HG02798 (cell line): ENCODE results near the gene LNX1.

Experiments used
- ATAC-seq: cut with Tn5 transposase; IDR thresholded peaks from one replicate; pipeline ENCODE4 v1.9.1; 2021; ENCODE audit warnings: mild to moderate bottlenecking; ENCODE audit not compliant: unreplicated experiment, poor library complexity

The LNX1 gene

DNA sequence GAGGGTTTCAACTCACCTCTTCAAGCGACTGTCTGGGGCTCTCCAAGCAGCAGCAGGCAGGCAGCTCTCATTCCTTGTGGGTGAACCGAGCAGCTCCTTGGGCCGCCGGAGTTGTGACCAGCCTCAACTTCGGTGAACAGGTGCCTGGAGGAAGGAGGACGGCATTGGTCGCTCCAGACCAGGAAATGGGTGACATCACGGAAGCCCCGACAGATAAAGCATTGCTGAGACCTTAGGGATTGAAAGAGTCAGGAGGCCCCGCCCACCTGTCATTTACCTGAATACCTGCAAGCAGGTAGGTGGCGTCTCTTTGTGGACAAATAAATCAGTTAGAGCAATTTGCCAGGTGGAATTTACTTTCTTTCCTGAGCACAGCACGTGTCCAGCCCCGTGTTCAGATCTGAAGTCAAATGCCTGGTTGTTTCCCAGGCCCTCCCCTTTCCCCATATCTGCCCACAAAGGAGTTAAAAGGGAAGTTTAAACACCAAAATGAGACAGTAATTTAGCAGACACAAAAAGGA lies at the start of gene LNX1:
Gene LNX1, minus strand, starts transcription at position 115 of the 521 bp plus-strand sequence. CDS start 17,484 bp downstream, outside the sequence.
- peak; percentile 39 for ATAC-seq

DNA sequence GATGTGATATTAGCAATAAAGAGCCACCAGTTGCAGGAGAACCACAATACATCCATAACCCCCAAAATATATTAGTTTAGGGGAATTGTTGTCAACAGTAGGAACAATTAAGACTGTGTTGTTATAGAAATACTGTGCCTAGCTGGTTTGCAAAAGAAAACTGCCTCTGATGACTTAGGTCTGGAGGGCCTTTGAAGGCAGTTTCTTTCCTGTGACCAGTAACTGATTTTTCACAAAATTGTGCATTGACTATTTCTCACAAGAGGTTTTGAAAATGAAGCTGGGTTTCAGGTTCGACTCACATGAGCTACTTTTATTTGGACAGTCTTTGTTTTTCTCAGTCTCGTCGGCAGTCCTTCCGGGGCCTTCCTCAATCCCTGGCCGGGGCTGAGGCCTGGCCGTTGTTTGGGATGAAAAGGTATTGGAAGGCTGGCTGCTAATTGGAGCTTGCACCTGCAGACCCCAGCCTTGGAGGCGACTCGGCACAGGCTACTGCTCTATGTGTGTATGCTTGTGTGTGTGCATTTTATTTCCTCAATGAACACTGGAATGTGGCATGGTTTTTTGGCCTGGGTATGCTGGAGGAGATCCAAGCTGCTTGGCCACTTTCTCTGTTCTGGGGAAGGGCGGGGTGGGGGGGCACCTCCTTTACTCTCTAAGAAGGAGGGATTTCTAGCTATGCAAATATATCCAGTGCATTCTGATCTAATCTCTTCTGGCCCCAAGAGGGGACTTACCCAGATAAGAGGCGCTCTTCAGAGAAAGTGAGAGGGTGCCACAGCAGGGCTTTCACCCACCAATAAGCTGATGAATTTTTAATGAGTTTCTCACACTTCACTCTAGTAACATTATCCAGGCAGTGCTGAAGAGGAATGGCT lies 49.5 kb upstream of the LNX1 start:
- ATAC-seq: peak; percentile 83

DNA sequence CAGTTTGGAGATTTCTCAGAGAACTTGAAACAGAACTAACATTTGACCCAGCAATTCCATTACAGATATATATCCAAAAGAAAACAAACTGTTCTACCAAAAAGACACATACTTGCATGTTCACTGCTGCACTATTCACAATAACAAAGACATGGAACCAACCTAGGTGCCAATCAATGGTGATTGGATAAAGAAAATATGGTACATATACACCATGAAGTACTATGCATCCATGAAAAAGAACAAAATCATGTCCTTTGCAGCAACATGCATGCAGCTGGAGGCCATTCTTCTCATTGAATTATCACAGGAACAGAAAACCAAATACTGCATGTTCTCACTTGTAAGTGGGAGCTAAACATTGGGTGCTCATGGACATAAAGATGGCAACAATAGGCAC lies 47.6 kb upstream of the LNX1 start:
- no peak for ATAC-seq

DNA sequence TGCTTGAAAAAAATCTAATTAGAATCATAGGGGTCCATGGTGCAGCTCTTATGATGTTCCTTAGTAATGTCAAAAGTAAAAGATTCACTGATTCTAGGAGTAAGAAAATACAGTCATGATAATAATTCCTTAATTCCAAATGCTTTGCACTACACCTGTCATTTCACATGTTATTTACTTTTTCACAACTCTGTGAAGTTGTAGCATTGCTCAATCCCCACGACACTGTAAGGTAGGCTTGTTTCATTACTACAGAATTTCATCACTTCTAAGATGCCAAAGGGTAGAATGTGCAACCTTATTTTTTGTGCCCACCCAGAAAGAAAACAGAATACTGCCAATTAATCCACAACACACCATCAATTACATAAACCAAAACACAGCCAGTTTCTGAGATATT lies 46.1 kb upstream of the LNX1 start:
- ATAC-seq: no peak

DNA sequence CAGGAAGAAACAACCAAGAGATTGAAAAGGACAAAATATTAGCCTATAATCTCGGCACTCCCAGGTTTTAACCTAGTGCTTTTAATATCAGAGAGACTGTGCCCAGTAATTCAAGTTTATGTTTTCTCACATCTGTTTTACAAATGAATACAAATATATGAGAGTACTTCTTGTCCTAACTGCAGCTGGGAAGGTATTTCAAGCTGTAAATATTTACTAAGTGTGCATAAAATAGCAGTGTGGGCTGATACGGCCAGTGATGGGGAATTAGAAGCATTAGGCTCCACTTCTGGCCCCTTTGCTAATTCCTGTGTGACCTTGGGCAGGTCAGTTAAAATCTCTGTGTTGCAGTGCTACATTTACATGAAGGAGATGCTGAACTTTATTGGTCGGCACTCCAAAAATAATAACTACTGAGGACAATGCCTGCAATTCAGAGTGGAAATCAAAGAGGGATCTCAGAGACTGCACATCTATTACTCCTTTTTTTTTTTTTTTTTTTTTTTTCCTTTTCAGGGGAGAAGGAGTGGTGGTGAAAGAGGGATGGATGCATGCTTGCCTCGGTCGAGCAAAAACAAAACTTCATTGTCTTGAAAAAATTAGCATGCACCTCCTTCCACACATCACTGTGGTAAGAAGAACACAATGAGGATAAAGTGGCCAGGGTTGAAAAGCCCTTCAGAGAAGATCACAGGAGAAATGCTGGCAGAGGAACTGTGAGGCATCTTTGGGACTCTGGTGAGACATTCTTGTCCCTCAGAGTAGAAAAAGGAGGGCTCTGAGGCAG lies 44.6 kb upstream of the LNX1 start:
- no peak for ATAC-seq

DNA sequence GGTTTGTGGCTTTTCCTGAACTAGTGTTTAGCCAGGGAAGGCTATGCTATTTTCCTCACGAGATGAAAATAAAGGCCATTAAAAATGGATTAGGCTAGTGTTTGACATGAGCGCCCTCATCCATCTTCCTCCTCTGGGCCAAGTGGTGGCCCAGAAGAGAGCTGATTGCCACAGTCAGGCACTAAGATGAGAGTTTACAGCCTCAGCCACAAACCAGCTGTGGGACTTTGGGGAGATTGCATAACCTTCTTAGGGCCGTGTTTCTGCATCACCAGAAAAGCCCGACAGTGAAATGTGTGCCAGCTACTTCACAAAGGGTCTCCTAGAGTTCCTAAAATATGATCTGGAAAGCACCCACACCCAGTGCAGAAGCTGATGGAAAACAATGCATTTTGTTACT lies 42.3 kb upstream of the LNX1 start:
- no peak for ATAC-seq

DNA sequence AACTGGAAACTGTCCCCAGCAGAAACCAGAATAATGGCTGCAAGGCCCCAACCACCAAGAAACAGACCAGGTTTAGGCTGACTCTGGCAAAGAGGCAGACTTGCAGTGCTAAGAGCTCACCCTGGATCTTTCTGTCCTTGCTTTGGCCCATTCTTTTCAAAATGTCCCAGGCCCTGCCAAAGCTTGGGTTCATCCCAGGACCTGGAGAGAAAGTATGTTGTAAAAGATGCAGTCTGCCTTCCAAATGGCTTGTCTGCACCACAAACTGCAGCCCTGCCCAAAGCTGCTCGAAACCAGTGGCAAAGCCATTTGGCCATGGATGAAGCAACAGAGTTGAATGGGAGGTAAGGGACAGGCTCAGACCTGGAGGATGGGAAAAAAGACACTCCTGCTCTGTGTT lies 38.0 kb upstream of the LNX1 start:
- ATAC-seq: no peak

DNA sequence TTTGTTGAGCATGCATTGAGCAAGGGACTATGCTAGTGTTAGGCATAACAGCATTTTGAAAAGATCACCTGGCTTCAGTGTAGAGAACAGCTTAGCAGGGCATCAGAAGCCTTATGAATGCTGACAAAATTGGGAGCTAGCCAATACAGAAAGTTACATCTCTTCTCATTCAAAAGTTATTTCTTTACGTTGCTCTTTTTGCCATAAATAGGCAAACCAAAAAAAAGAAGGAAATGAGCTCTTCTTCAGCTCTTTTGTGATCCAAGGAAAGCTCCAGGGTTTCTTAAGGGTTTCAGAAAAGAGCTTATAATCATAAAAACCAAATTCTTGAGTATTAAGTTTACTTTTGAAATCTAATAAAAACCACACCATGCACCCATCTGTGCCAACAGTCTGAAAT lies 35.2 kb upstream of the LNX1 start:
- ATAC-seq: no peak

DNA sequence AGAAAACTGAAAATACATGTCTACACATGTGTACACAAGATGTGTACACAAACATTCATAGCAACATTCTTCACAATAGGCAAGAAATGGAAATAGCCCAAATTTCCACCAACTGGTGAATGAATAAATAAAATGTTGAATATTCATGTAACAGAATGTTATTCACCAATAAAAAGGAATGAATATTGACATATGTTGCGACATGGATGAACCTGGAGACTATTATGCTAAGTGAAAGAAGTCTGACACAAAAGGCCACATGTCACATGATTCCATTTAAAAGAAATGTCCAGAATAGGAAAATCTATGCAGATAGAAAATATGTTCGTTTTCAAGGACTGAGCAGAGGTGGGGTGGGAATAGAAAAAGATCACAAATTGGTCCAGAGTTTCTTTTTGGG lies 34.6 kb upstream of the LNX1 start:
- no peak for ATAC-seq

DNA sequence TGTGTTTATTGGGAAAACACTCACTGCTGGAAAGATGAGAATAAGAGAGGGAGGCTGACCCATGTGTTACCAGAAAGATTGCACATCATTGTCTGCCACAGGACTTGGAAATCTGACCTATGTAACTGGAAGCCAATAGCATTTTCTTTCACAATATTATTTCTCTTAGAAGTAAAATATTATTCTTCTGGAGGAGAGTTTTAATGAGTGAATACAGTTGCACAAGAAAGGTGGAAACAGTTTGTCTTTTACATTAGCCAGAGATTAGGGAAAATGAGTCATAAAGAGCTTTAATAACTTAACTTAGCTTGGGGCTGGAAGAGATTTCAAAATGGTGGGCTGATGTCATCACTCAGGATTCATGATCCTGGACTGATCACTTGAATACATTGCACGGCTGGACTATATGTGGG lies 31.5 kb upstream of the LNX1 start:
- no peak for ATAC-seq

DNA sequence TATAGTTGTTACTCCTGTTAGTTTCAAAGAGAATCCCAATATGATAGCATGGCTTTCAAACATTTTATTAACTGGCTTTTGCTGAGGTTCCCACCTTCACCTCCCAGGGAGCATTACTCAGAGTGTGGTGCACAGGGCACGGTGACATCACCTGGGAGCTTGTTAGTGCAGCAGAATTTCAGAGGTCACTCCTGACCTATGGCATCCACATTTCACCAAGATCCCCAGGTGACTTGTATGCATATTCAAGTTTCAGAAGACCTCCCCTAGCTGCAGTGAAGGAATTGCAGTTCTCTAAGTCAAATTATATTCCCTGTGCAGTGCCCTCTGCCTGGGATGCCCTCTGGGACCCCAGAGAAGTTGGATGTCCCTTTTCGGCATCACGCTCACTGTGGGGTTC lies 29.7 kb upstream of the LNX1 start:
- ATAC-seq: no peak

DNA sequence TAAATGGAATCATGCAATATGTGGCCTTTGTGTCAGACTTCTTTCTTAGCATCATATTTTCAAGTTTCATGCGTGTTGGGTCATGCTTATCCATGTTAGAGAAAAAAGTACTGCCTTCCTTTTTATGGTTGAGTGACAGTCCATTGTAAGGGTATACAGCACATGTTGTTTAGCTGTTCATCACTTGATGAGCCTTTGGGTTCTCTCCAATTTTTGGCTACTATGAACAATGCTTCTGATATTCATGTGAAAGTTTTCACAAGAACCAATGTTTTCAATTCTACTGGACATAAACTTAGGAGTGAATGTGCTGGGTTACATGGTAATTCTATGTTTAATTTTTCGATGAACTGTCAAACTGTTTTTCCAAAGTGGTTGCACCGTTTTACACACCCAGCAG lies 28.1 kb upstream of the LNX1 start:
- no peak for ATAC-seq

DNA sequence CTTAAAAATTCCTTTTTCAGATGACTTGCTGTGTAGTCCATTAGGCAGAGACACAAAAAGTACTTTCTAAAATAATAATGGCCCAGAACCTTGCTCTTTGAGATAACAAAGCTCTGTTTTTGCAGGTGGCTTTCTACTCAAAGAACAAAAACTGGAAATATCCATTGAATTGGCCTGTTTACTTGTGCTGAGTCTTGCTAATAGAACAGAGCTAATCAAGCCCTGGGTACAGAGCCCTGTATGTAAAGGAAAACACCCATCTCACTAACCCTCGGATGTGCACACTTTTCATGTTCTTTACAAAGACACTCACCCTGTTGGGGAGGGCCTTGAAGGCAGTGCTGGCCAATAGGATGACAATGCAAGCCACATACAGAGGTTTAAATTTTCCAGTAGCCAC lies 27.0 kb upstream of the LNX1 start:
- ATAC-seq: no peak

DNA sequence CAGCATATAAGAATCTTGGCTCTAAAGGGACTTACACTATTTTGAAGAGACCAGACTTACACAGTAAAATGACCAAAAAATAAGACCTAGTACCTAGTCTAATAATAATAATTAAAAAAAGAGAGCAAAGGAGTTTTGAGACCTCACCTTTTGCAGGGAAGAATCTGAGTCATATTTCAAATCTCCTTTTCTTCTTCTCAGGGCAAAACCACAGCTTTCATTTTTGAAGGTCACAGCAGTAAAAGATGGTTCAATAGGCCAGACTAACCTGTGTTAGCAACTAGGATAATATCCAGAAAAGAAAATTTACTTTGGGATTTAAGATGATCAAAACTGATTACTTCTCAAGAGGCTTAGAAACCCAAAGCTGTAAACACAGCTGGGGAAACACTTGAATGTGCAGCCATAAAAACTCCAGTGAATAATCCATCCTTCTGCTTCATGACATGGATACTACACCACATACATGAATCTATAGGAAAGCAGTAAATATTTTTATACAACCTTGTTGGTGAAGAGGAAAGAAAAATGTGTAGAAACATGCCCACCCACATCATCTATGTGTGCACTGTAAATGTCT lies 25.9 kb upstream of the LNX1 start:
- no peak for ATAC-seq

DNA sequence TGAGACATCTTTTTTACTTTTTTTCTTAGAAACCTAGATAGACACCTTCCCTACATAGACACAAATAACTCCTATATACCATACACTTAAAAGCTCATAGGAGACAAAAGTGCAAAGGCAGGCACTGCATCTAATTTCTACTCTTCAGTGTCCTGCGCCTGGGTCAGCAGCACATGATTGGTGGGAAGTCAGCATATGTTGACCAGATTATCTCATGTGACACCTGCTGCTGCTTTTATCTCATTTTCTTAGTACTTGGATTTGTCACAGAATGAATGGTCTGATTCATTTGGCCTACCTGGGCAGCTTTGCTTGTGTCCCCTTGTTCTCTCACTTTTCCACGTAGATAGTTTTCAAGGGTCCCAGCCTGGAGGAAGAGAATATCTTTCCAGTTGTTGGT lies 24.9 kb upstream of the LNX1 start:
- no peak for ATAC-seq

DNA sequence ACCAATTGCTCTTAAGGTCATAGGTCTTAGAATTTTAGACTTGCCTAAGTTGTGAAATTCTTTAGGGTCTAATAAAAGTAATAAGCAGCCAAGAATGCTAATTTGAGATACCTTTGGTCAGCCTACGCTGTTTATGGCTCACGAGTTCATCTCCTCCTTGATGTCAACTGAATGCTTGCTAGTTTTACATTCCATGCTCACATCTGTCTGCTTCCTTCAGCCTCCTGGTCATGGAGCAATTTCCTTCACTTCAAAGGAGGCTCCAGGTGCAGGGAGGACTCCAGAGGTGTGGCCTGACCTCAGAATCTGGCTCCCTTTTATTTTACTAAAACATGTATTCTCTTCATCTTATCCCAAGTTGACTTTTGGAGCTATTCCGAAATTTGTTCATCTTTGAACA lies 23.3 kb upstream of the LNX1 start:
- ATAC-seq: no peak

DNA sequence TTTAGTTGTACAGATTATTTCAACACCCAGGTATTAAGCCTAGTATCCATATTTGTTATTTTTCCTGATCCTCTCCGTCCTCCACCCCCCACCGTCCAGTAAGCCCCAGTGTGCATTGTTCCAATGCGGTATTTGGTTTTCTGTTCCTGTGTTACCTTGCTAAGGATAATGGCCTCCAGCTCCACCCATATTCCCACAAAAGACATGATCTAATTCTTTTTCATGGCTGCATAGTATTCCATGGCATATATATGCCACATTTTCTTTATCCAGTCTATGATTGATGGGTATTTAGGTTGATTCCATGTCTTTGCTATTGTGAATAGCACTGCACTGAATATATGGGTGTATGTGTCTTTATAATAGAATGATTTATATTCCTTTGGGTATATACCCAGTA lies 22.1 kb upstream of the LNX1 start:
- ATAC-seq: no peak

DNA sequence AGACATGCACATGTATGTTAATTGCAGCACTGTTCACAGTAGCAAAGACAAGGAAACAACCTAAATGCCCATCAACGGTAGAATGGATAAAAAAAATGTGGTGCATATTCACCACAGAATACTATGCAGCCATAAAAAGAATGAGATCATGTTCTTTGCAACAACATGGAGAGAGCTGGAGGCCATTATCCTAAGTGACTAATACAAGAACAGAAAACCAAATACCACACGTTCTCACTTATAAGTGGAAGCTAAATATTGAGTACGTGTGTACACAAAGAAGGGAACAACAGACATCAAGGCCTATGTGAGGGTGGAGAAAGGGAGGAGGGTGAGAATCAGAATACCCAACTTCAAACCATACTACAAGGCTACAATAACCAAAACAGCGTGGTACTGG lies 17.4 kb upstream of the LNX1 start:
- ATAC-seq: peak; percentile 38

DNA sequence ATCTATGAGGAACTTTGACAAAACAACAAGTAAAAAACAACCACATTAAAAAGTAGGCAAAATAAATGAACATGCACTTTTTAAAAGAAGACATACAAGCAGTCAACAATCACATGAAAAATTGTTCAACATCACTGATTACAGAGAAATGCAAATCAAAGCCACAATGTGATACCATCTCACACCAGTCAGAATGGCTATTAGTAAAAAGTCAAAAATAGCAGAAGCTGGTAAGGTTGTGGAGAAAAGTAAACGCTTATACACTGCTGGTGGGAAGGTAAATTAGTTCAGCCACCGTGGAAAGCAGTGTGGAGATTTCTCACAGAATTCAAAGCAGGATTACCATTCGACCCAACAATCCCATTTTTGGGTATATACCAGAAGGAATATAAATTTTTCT lies 17.0 kb upstream of the LNX1 start:
- peak; percentile 65 for ATAC-seq

DNA sequence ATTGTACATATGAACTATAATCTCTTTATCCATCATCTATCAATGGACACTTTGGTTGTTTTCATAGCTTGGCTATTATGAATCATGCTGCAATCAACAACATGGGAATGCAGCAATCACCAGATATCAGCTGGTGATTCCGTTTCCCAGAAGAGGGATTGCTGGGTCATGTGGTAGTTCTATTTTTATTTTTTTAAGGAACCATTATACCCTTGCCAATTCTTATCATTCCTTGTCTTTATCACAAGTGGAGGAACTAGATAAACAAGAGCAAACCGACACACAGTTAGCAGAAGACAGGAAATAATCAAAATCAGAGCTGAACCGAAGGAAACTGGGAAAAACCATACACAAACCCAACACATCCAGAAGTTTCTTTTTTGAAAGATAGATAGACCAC lies 14.5 kb upstream of the LNX1 start:
- ATAC-seq: no peak

DNA sequence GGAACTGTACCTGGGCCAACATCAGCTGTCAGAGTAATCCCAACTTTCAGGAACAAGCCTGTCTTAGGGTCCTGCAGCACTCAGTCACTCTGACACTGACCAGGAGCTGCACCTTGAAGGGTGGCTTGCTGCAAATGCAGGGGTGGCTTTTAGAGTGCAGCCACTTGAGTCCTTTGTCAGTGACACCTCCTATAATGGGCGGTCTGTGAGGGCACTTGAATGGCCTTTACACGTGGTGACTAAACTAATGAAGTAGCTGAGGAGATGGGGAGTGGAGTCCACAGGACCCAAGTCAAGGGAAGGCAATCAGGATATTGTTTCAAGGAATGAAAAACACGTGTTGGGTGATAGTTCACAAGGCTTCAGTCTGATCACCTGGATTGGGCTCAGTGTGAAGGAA lies 11.1 kb upstream of the LNX1 start:
- ATAC-seq: no peak
